Fibroblast of villous mesenchyme (primary cell): ENCODE results near the gene PNMA6E. TPM values are rescaled to one million over a fixed set of nuclear protein-coding genes. Genes with fewer than 3 reads are reported as not detected.

Source experiments
- DNase-seq: peaks from one replicate; pipeline ENCODE4 v3.0.0-alpha.2; 2010; ENCODE audit warnings: low read depth
- H3K4me3 ChIP-seq: 2 replicates; pipeline ENCODE4 v1.5.1; 2011; ENCODE audit warnings: low read depth, mild to moderate bottlenecking, low read length
- CTCF ChIP-seq: IDR thresholded peaks from 2 replicates; pipeline ENCODE4 v1.5.1; 2012; ENCODE audit warnings: low read depth, mild to moderate bottlenecking, low read length; ENCODE audit not compliant: insufficient read depth
- total RNA-seq: library from RNA; depleted of rRNA; stranded (reverse); fragments of >200 nt; gene quantifications from 2 replicates; pipeline ENCODE4 v1.2.3, GENCODE V29; 2012

PNMA6E gene
- total RNA-seq: not detected in 2 replicates

GRCh38 chrX:153401133-153401764, at the start of gene PNMA6E:
Gene PNMA6E, minus strand, starts transcription at chrX:153401350. Its CDS starts 2,501 bp downstream, at chrX:153398849.
- no peak within 1 kb of the TSS for H3K4me3 ChIP-seq
- no peak for TF ChIP-seq CTCF
- no peak for DNase-seq

- DNase-seq: no peak
- no peak for TF ChIP-seq CTCF
- no peak overlapping the region for H3K4me3 ChIP-seq
Observed at GRCh38 chrX:153450949-153451277, 49.8 kb upstream of the PNMA6E start.

GRCh38 chrX:153450114-153450948, 49.2 kb upstream of the PNMA6E start:
- no peak overlapping the region for H3K4me3 ChIP-seq

GRCh38 chrX:153449368-153450113, 48.4 kb upstream of the PNMA6E start:
- no peak for TF ChIP-seq CTCF
- DNase-seq: no peak
- no peak overlapping the region for H3K4me3 ChIP-seq

More at GRCh38 chrX:153450114-153450948, 49.2 kb upstream of the PNMA6E start:
- TF ChIP-seq CTCF: no peak
- no peak for DNase-seq

GRCh38 chrX:153448556-153449367, 47.6 kb upstream of the PNMA6E start:
- H3K4me3 ChIP-seq: no peak overlapping the region
- TF ChIP-seq CTCF: no peak
- no peak for DNase-seq

GRCh38 chrX:153447581-153447960, 46.4 kb upstream of the PNMA6E start:
- H3K4me3 ChIP-seq: no peak overlapping the region
- TF ChIP-seq CTCF: no peak
- no peak for DNase-seq
